ENCODE data around the gene GGT7. TPM values are rescaled to one million over a fixed set of nuclear protein-coding genes. Genes with fewer than 3 reads are reported as not detected.

GGT7 gene
- total and polyA plus RNA-seq, 9 of the 15 experiments (the other 6 are each of a cell fraction or from before 2014, with no cell fraction given) = 0.04 to 18.3 (median 5.9) TPM

DNA sequence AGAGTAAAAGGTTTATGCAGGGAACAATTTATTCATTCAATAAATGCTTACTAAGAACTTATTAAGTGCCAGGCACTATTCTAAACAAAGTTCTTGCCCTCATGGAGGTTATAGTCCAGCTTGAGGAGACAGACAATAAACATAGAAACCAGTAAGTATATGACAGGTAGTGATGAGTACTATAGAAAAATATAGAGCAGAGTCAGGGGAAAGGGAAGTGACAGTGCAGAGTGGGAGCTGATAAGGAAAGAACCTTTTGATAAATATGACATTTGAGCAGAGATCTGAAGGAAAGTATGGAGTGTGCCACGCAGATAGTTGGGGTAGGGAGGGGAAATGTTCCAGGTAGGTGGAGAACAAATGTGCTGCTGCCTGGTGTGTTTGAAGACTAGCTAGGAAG lies 15.8 kb upstream of the GGT7 start (continued):
- TF ChIP-seq ZNF785 (CRISPR knock-in tag; IDR thresholded peaks at IDR 0.05) (no peak), ZNF354B (CRISPR knock-in tag; IDR thresholded peaks at IDR 0.05) (no peak), NCOA4 (IDR thresholded peaks at IDR 0.05; ENCODE audit: partially characterized antibody) (no peak), SMAD3 (CRISPR knock-in tag; conservative IDR thresholded peaks at IDR 0.05) (no peak; the same call in 1 of the 2 replicates), ILF3 (IDR thresholded peaks at IDR 0.05; ENCODE audit: borderline replicate concordance) (no peak), MAZ (CRISPR knock-in tag; conservative IDR thresholded peaks at IDR 0.05 in 1 of 2, IDR thresholded peaks at IDR 0.05 in 1 of 2) (no peak), SMARCA5 (IDR thresholded peaks at IDR 0.05) (no peak), MAFF (IDR thresholded peaks at IDR 0.05; ENCODE audit: low read length) (peak; percentile 72; the same call in 1 of the 2 replicates), YY1 (IDR thresholded peaks at IDR 0.05; ENCODE audit: borderline replicate concordance in 1 of 3, control insufficient read depth in 1 of 3, extremely low read depth in 1 of 3, insufficient read depth in 3 of 3, insufficient read length in 1 of 3, insufficient replicate concordance in 2 of 3, low read depth in 1 of 3, low read length in 2 of 3) (no peak), NCOA2 (IDR thresholded peaks at IDR 0.05; ENCODE audit: partially characterized antibody in 2 of 2) (no peak), TARDBP (IDR thresholded peaks at IDR 0.05) (no peak), SP2 (IDR thresholded peaks at IDR 0.05; ENCODE audit: extremely low read depth, low read depth, low read length, poor library complexity, severe bottlenecking) (no peak), ZNF311 (CRISPR knock-in tag; IDR thresholded peaks at IDR 0.05) (no peak), NR2F6 (CRISPR knock-in tag; IDR thresholded peaks at IDR 0.05) (no peak), ZC3H4 (CRISPR knock-in tag; IDR thresholded peaks at IDR 0.05; ENCODE audit: borderline replicate concordance) (no peak), CCNT2 (IDR thresholded peaks at IDR 0.05; ENCODE audit: borderline replicate concordance, extremely low read depth, insufficient read length, low read depth, low read length) (no peak), C11orf30 (IDR thresholded peaks at IDR 0.05; ENCODE audit: low read depth) (peak; percentile 78), TAF15 (IDR thresholded peaks at IDR 0.05; ENCODE audit: low read depth, low read length) (no peak), SAFB (IDR thresholded peaks at IDR 0.05; ENCODE audit: borderline replicate concordance, low read depth, low read length) (no peak), ZSCAN29 (IDR thresholded peaks at IDR 0.05) (no peak), ZNF551 (CRISPR knock-in tag; IDR thresholded peaks at IDR 0.05) (no peak), CBX2 (IDR thresholded peaks at IDR 0.05; ENCODE audit: insufficient read depth, low read length, poor library complexity, severe bottlenecking) (no peak)
- TF ChIP-seq, protein P1, sequence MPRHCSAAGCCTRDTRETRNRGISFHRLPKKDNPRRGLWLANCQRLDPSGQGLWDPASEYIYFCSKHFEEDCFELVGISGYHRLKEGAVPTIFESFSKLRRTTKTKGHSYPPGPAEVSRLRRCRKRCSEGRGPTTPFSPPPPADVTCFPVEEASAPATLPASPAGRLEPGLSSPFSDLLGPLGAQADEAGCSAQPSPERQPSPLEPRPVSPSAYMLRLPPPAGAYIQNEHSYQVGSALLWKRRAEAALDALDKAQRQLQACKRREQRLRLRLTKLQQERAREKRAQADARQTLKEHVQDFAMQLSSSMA (CRISPR knock-in tag; IDR thresholded peaks at IDR 0.05) = no peak
- TF ChIP-seq, protein P2, sequence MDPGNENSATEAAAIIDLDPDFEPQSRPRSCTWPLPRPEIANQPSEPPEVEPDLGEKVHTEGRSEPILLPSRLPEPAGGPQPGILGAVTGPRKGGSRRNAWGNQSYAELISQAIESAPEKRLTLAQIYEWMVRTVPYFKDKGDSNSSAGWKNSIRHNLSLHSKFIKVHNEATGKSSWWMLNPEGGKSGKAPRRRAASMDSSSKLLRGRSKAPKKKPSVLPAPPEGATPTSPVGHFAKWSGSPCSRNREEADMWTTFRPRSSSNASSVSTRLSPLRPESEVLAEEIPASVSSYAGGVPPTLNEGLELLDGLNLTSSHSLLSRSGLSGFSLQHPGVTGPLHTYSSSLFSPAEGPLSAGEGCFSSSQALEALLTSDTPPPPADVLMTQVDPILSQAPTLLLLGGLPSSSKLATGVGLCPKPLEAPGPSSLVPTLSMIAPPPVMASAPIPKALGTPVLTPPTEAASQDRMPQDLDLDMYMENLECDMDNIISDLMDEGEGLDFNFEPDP (CRISPR knock-in tag; IDR thresholded peaks at IDR 0.05) = no peak
- TF ChIP-seq, protein P3, sequence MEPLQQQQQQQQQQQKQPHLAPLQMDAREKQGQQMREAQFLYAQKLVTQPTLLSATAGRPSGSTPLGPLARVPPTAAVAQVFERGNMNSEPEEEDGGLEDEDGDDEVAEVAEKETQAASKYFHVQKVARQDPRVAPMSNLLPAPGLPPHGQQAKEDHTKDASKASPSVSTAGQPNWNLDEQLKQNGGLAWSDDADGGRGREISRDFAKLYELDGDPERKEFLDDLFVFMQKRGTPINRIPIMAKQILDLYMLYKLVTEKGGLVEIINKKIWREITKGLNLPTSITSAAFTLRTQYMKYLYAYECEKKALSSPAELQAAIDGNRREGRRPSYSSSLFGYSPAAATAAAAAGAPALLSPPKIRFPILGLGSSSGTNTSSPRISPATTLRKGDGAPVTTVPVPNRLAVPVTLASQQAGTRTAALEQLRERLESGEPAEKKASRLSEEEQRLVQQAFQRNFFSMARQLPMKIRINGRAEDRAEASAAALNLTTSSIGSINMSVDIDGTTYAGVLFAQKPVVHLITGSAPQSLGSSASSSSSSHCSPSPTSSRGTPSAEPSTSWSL (CRISPR knock-in tag; IDR thresholded peaks at IDR 0.05; ENCODE audit: borderline replicate concordance) = no peak
- TF ChIP-seq, protein P4, sequence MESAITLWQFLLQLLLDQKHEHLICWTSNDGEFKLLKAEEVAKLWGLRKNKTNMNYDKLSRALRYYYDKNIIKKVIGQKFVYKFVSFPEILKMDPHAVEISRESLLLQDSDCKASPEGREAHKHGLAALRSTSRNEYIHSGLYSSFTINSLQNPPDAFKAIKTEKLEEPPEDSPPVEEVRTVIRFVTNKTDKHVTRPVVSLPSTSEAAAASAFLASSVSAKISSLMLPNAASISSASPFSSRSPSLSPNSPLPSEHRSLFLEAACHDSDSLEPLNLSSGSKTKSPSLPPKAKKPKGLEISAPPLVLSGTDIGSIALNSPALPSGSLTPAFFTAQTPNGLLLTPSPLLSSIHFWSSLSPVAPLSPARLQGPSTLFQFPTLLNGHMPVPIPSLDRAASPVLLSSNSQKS (CRISPR knock-in tag; IDR thresholded peaks at IDR 0.05) = no peak
